NCI-H2196 (cell line): ENCODE data around the gene PDE4B.
"Not testable (repeated sequence)": the region's sequence is repeated elsewhere in the genome, so short reads cannot be mapped to it uniquely, and the experiment has no call there.

Experiments
- DNase-seq: peaks from one replicate; lab custom pipeline; 2025; ENCODE audit not compliant: unreplicated experiment; lab: John Stamatoyannopoulos, UW

PDE4B gene

GRCh38 chr1:66112744-66113400, 320.2 kb downstream of the PDE4B start:
- no peak for DNase-seq

DNA sequence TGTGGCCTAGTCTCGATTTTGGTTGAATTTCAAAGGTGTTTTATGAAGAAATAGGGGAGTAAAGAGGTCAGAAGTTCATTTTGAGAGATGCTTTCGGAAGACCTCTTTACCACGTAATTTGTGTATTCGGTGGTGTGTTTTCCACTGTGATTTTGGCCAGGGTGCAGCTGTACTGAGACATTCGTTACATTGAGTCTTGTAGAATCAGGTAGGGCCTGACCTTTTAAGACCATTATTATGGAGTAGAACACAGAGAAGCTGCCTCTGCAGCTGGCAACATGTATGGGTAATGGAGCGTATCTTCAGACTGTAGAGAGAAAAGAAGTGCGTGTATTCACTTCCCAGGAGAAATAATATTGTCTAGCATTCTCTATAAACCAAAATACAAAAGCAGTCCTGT, 326.5 kb downstream of the PDE4B start:
- DNase-seq, result no peak

GRCh38 chr1:66124670-66125069, 332.0 kb downstream of the PDE4B start:
- DNase-seq, result no peak

- DNase-seq, result not testable (repeated sequence)
These were observed 335.9 kb downstream of the PDE4B start for GRCh38 chr1:66128641-66129040.

- no peak for DNase-seq
These were observed 339.6 kb downstream of the PDE4B start for GRCh38 chr1:66132324-66132723.

- DNase-seq, result no peak
These were observed 341.3 kb downstream of the PDE4B start for GRCh38 chr1:66134004-66134403.

DNA sequence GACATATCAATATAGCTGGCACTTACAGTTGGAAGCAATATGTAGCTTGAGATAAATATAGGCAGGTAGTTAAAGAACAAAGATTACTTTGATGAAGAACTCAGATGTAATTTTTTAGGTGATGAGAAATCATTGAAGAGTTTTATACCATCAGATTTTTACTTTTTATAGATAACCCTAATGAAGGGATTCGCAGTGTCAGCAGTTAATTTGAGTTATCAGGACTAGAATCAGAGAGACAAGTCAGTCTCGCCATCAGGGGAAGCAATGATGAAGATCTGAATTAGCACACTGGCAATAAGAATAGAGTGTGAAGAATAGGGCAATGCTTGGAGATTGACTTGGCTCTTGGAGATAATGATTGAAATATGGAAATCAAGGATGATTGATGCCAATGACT, 342.5 kb downstream of the PDE4B start:
- DNase-seq, result no peak

DNA sequence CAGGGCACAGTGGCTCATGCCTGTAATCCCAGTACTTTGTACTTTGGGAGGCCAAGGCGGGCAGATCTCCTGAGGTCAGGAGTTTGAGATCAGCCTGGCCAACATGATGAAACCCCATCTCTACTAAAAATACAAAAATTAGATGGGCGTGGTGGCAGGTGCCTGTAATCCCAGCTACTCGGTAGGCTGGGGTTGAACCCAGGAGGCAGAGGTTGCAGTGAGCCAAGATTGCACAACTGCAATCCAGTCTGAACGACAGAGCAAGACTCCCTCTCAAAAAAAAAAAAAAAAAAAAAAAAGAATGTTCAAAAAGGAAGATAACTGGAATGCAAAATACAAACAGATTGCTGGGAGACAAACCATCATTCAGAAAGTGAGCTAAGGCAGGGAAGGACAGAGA, 343.7 kb downstream of the PDE4B start:
- not testable (repeated sequence) for DNase-seq

- DNase-seq, result no peak
These were observed 344.5 kb downstream of the PDE4B start for GRCh38 chr1:66137235-66137634.

GRCh38 chr1:66138613-66139012, 345.9 kb downstream of the PDE4B start:
- no peak for DNase-seq

GRCh38 chr1:66140072-66140471, 347.4 kb downstream of the PDE4B start:
- no peak for DNase-seq

GRCh38 chr1:66143651-66144050, 351.0 kb downstream of the PDE4B start:
- DNase-seq, result no peak

DNA sequence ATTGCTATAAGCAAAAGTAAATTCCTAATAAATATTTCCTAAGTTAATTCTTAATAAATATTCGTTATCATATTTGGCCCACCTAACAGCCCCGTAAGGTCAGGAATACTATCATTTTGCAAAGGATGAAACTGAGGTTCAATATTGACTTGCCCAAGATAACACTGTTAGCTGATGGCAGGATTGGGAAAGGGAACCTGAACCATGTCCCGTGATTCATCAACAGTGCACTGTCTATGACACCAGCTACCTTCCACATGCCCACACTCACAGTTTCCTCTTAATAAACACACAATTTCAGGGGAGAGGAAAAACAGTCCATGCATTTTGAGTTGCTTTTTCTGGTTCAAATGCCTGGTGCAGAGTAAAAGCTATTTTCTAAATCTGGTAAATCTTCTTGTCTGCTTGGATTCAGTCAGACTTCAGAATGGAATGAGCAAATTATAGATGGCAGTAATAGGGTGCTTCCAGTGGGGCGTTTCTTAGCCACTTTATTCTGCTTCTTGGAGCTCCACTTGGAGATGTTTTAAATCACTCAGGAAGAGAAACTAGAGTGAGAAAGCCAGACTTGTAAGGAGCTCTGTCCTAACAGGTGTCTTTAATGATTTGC, 354.6 kb downstream of the PDE4B start:
- DNase-seq, result no peak

- no peak for DNase-seq
These were observed 359.3 kb downstream of the PDE4B start for GRCh38 chr1:66152034-66152433.

DNA sequence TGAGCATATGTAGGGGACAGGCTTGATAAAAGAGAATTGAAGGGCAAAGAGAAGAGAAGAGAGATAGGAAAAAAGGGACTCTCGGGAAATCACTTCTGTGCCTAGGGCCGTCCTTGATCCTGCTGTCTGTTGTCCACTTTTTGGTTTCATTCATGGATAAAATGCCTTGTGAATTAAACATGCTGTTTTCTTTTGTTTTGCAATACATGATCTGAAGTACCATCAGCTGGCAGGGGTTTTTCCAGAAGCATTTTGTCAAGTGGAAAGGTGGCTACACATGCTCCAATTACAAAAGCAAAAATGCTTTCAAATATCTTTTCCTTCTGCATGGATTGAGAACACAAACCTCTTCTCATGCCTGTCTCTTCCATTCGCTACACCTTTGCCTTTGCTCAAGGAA, 361.7 kb downstream of the PDE4B start:
- DNase-seq, result no peak

DNA sequence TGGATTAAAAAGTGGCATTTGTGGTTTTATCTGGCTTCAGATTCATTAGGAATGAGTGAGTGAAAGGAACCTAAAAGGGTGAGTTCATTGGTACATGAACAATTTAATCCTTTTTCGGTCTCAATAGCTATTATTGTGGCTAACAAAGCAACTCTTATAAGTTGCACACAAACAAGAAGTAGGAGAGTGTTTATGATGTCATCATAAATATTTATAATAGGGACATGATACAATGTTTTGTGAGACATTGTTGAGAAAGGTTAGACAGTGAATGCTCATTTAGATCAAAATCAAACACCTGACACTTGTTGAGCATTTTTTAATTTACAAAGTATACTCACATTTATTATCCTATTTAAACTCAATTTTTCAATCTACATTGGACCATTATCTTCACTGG, 363.4 kb downstream of the PDE4B start:
- no peak for DNase-seq

- DNase-seq, result no peak
These were observed 367.1 kb downstream of the PDE4B start for GRCh38 chr1:66159800-66160199.

- no peak for DNase-seq
These were observed 368.0 kb downstream of the PDE4B start for GRCh38 chr1:66160719-66161118.

GRCh38 chr1:66166753-66167152, 374.1 kb downstream of the PDE4B start:
- DNase-seq, result no peak

- DNase-seq, result no peak
These were observed 374.6 kb downstream of the PDE4B start for GRCh38 chr1:66167267-66167666.

DNA sequence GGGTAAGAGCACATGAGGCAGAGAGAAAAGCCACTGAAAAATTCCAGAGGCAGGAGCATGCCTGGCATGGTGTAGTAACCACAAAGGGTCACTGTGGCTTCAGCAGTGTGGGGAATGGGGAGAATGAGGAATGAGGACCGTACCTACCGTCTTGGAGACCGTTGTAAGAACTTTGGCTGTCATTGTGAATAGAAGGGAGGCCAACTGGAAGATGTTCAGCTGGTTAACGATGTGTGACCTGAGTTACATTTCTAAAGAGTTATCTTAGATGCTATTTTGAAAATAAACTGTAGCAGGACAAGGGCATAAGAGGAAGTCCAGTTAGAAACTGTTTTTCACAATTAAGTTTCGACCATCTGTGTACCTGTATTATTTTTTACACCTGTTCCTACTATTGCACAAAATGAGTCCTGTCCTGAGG, 375.8 kb downstream of the PDE4B start:
- DNase-seq, result no peak

GRCh38 chr1:66168948-66169671, 376.4 kb downstream of the PDE4B start:
- DNase-seq, result no peak
